Measurements from ENCODE around the gene CPLX3.

Gene CPLX3

GRCh38 chr15:74794970-74795349, 31.5 kb upstream of the CPLX3 start:
- no peak for TF ChIP-seq CTCF (conservative IDR thresholded peaks at IDR 0.05)
- no peak overlapping the region for H3K27ac ChIP-seq

GRCh38 chr15:74795966-74796625, 30.3 kb upstream of the CPLX3 start:
- H3K27ac ChIP-seq, result no peak overlapping the region
- no peak for TF ChIP-seq CTCF (conservative IDR thresholded peaks at IDR 0.05)

GRCh38 chr15:74798388-74799254, 27.8 kb upstream of the CPLX3 start:
- peak overlapping the region; percentile 48 for H3K27ac ChIP-seq

GRCh38 chr15:74799255-74799855, 27.1 kb upstream of the CPLX3 start:
- peak overlapping the region; percentile 48 for H3K27ac ChIP-seq
- TF ChIP-seq CTCF (conservative IDR thresholded peaks at IDR 0.05), result no peak

More at GRCh38 chr15:74798388-74799254, 27.8 kb upstream of the CPLX3 start:
- TF ChIP-seq CTCF (conservative IDR thresholded peaks at IDR 0.05), result peak; percentile 48

GRCh38 chr15:74799856-74800558, 26.4 kb upstream of the CPLX3 start:
- TF ChIP-seq CTCF (conservative IDR thresholded peaks at IDR 0.05), result peak; percentile 99
- H3K27ac ChIP-seq, result peak overlapping the region; percentile 48

GRCh38 chr15:74800559-74801094, 25.8 kb upstream of the CPLX3 start:
- peak overlapping the region; percentile 48 for H3K27ac ChIP-seq
- TF ChIP-seq CTCF (conservative IDR thresholded peaks at IDR 0.05), result no peak

Data from VCaP (cell line).